SK-N-SH (cell line): ENCODE measurements around the gene KLF18.

Experiments used
- GATA2 ChIP-seq: sonication (generic); formaldehyde crosslinking; IDR thresholded peaks from 2 replicates; pipeline ENCODE4 v1.5.0; 2020; ENCODE audit warnings: mild to moderate bottlenecking, missing genetic modification reagents
- NRF1 ChIP-seq: IDR thresholded peaks from 2 replicates; pipeline ENCODE4 v1.6.1; 2012; ENCODE audit warnings: low read depth, mild to moderate bottlenecking, low read length
- POLR2AphosphoS5 ChIP-seq: IDR thresholded peaks from 2 replicates; pipeline ENCODE4 v1.6.1; 2012; ENCODE audit warnings: low read depth, low read length
- SIN3A ChIP-seq: IDR thresholded peaks from 2 replicates; pipeline ENCODE4 v1.6.1; 2012; ENCODE audit warnings: low read depth, mild to moderate bottlenecking, low read length, moderate library complexity, borderline replicate concordance
- TEAD4 ChIP-seq: IDR thresholded peaks from 2 replicates; pipeline ENCODE4 v1.4.0; 2012; ENCODE audit warnings: mild to moderate bottlenecking, borderline replicate concordance; ENCODE audit not compliant: insufficient read depth
- TF ChIP-seq, protein P1 (sequence below): IDR thresholded peaks from 2 replicates; pipeline ENCODE4 v1.4.0; 2012; ENCODE audit warnings: low read depth
- TF ChIP-seq, protein P2 (sequence below): fragments of 200-600 bp; sonication (generic); IDR thresholded peaks from 2 replicates; pipeline ENCODE4 v1.6.1; 2017; ENCODE audit warnings: antibody characterized with exemption, mild to moderate bottlenecking, moderate library complexity

DNA sequence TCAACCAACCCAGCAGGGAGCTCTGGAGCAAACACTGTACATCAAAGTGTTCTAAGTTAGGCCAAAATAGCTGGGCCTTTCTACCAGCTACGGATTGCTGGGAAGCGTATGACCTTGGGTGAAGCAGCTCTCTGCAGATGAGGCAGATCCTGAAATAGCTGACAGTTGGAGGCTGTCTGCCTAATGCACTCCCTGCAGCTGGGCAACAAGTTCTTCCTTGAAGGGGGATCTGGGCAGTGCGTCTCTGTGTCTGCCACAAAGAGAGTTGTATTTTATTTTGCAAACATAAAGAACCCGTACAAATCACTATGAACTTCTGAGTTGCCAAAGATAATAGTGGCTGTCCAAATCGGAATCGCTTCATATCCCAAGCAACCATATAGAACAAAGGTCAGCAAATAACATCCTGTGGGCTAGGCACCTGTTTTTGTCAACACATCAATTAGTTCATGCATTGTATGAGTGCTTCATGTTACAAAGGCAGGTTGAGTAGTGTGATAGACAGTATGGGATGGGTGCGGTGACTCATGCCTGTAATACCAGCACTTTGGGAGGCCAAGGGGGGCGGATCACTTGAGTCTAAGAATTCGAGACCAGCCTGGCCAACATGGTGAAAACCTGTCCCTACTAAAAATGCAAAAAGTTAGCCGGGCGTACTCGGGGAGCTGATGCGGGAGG, 51.9 kb downstream of the KLF18 start:
- TF ChIP-seq SIN3A (no peak), GATA2 (CRISPR knock-in tag) (no peak), TEAD4 (no peak), POLR2AphosphoS5 (no peak), NRF1 (no peak)
- TF ChIP-seq, protein P1, sequence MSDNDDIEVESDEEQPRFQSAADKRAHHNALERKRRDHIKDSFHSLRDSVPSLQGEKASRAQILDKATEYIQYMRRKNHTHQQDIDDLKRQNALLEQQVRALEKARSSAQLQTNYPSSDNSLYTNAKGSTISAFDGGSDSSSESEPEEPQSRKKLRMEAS, result no peak
- TF ChIP-seq, protein P2, sequence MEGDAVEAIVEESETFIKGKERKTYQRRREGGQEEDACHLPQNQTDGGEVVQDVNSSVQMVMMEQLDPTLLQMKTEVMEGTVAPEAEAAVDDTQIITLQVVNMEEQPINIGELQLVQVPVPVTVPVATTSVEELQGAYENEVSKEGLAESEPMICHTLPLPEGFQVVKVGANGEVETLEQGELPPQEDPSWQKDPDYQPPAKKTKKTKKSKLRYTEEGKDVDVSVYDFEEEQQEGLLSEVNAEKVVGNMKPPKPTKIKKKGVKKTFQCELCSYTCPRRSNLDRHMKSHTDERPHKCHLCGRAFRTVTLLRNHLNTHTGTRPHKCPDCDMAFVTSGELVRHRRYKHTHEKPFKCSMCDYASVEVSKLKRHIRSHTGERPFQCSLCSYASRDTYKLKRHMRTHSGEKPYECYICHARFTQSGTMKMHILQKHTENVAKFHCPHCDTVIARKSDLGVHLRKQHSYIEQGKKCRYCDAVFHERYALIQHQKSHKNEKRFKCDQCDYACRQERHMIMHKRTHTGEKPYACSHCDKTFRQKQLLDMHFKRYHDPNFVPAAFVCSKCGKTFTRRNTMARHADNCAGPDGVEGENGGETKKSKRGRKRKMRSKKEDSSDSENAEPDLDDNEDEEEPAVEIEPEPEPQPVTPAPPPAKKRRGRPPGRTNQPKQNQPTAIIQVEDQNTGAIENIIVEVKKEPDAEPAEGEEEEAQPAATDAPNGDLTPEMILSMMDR, result no peak
